HEK293T (cell line): Measurements from ENCODE around the gene LOXL4.

Experiments
- CTCF ChIA-PET: fragments of 350-600 bp; formaldehyde crosslinking; extraction: SDS; loops from one replicate; lab custom pipeline; 2021; ENCODE audit warnings: antibody characterized with exemption, inconsistent platforms; lab: Yijun Ruan, JAX
- POLR2A ChIA-PET: fragments of 350-600 bp; formaldehyde crosslinking; extraction: SDS; loops from one replicate; lab custom pipeline; 2020; ENCODE audit warnings: antibody characterized with exemption, inconsistent platforms; lab: Yijun Ruan, JAX
- DNase-seq: peaks from one replicate; pipeline ENCODE4 v3.0.0; 2012; ENCODE audit warnings: mixed read lengths; ENCODE audit errors: extremely low spot score
- ARNT ChIP-seq: fragments of 450-650 bp; IDR thresholded peaks from 2 replicates; pipeline ENCODE4 v1.6.1; 2017; ENCODE audit warnings: mild to moderate bottlenecking
- BHLHE40 ChIP-seq: fragments of 450-650 bp; IDR thresholded peaks from 2 replicates; pipeline ENCODE4 v1.6.1; 2016; ENCODE audit warnings: mild to moderate bottlenecking, moderate library complexity, borderline replicate concordance
- CTBP1 ChIP-seq: fragments of 450-650 bp; IDR thresholded peaks from 2 replicates; pipeline ENCODE4 v1.6.1; 2016; ENCODE audit warnings: borderline replicate concordance
- ELF4 ChIP-seq: fragments of 450-650 bp; IDR thresholded peaks from 2 replicates; pipeline ENCODE4 v1.6.1; 2017; ENCODE audit warnings: antibody characterized with exemption
- FOXA1 ChIP-seq: fragments of 450-650 bp; IDR thresholded peaks from 2 replicates; pipeline ENCODE4 v1.6.1; 2016; ENCODE audit warnings: mild to moderate bottlenecking
- FOXK2 ChIP-seq: fragments of 450-650 bp; IDR thresholded peaks from 2 replicates; pipeline ENCODE4 v1.6.1; 2016; ENCODE audit warnings: mild to moderate bottlenecking
- FOXM1 ChIP-seq: fragments of 450-650 bp; IDR thresholded peaks from 2 replicates; pipeline ENCODE4 v1.6.1; 2017; ENCODE audit warnings: mild to moderate bottlenecking, borderline replicate concordance
- HDGF ChIP-seq: fragments of 450-650 bp; IDR thresholded peaks from 2 replicates; pipeline ENCODE4 v1.6.1; 2017; ENCODE audit warnings: antibody characterized with exemption, borderline replicate concordance
- L3MBTL2 ChIP-seq: fragments of 450-650 bp; conservative IDR thresholded peaks from 2 replicates; pipeline ENCODE4 v1.6.1; 2016; ENCODE audit warnings: mild to moderate bottlenecking
- LEF1 ChIP-seq: fragments of 450-650 bp; IDR thresholded peaks from 2 replicates; pipeline ENCODE4 v1.6.1; 2017; ENCODE audit warnings: mild to moderate bottlenecking, borderline replicate concordance
- NFRKB ChIP-seq: fragments of 450-650 bp; IDR thresholded peaks from 2 replicates; pipeline ENCODE4 v1.6.1; 2016; ENCODE audit warnings: mild to moderate bottlenecking, moderate library complexity
- PKNOX1 ChIP-seq: fragments of 450-650 bp; IDR thresholded peaks from 2 replicates; pipeline ENCODE4 v1.6.1; 2016
- SP1 ChIP-seq: fragments of 450-650 bp; IDR thresholded peaks from 2 replicates; pipeline ENCODE4 v1.6.1; 2017
- SUZ12 ChIP-seq: fragments of 450-650 bp; IDR thresholded peaks from 2 replicates; pipeline ENCODE4 v1.6.1; 2016; ENCODE audit warnings: mild to moderate bottlenecking
- TARDBP ChIP-seq: fragments of 450-650 bp; IDR thresholded peaks from 2 replicates; pipeline ENCODE4 v1.6.1; 2016
- ZNF384 ChIP-seq: fragments of 450-650 bp; IDR thresholded peaks from 2 replicates; pipeline ENCODE4 v1.6.1; 2016

LOXL4 gene

DNA sequence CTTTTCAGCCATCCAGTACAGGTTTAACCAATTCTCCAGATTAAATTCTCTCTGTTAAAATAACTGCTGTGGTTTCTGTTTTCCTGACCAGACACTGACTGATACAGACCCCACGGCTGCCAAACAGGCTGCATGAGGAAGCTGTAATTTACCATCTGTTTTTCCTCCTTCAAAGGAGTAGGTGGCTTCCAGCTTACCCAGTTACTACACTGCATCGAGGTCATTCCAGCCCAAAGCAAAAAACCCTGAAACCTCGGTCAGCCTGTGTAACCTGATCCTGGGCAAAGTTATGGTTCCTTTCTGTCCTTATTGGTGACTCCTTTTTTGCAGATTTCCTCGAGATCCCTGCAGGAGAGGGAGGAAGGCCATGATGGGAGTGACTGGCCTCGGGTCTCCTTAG lies 27.9 kb upstream of the LOXL4 start:
- no peak for TF ChIP-seq HDGF
- TF ChIP-seq ZNF384 = no peak
- no peak for TF ChIP-seq ELF4
- no peak for TF ChIP-seq SUZ12
- no peak for TF ChIP-seq SP1
- no peak for DNase-seq
- ChIA-PET POLR2A (interaction anchor here (1.1 kb wide), 1 partner anchor 14 kb away, joined by 4 read pairs; no protein-coding TSS in a partner anchor), CTCF (interaction anchor here (1.3 kb wide), 1 partner anchor 10 kb away, joined by 4 read pairs; no protein-coding TSS in a partner anchor)

DNA sequence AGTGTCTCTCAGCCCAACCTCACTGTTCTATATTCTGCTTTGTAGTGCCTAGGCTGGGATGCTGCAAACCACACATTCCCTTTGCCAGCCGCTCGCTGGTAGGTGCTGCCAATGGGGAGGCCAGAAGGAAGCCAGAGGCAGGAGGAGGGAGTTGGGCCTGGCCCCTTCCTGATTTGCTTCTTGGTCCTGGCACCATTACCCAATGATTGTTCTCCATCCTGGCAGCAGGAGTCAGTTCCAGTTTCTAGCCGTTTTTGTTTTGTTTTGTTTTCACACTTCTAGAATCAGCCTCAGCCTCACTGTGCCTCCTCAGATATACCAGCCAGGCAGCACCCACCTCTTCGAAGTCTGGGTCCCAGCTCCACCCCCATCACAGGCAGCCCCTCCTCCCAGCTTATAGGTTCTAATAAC lies 27.4 kb upstream of the LOXL4 start:
- CTCF ChIA-PET = interaction anchor here (0.9 to 1.3 kb wide), 2 partner anchors 10 to 14 kb away, joined by 4 read pairs; no protein-coding TSS in a partner anchor
- TF ChIP-seq LEF1 (no peak), CTBP1 (no peak), SUZ12 (no peak), ZNF384 (no peak), FOXA1 (no peak), NFRKB (no peak), HDGF (no peak), ELF4 (no peak), TARDBP (no peak), FOXK2 (no peak), L3MBTL2 (no peak), PKNOX1 (no peak), FOXM1 (no peak), SP1 (no peak), BHLHE40 (no peak)
- no peak for DNase-seq
- POLR2A ChIA-PET = no interaction called here

GRCh38 chr10:98294270-98294627 lies 26.3 kb upstream of the LOXL4 start:
- ChIA-PET CTCF (interaction anchor here (0.9 kb wide), 1 partner anchor 15 kb away, joined by 4 read pairs; no protein-coding TSS in a partner anchor), POLR2A (no interaction called here)
- DNase-seq = no peak
- no peak for TF ChIP-seq BHLHE40

GRCh38 chr10:98293550-98294269 lies 25.7 kb upstream of the LOXL4 start:
- ChIA-PET CTCF (no interaction called here), POLR2A (no interaction called here)
- no peak for DNase-seq
- TF ChIP-seq PKNOX1 (no peak), FOXA1 (no peak), SP1 (no peak), BHLHE40 (no peak)

DNA sequence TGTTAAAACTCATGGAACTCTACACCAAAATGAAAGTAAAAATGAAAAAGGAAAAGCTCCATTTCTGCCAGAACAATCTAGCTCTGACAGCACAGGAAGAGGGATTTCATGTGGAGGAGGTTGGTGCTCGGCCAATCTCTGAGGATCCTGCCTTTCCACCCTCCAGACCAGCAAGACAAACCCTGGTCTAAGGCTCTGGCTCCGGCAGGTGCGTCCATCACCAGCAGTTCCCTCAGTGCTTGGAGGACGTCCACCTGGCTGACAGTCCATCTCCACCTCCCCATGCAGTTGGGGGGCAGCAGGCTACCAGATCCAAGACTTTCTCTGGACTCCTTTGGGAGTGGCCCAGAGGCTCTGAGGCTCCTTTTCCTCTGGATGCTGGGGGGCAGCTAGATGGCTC lies 25.0 kb upstream of the LOXL4 start:
- ChIA-PET CTCF (no interaction called here), POLR2A (no interaction called here)
- TF ChIP-seq SUZ12 (no peak), FOXA1 (no peak), ELF4 (no peak), BHLHE40 (no peak), NFRKB (no peak), LEF1 (no peak), L3MBTL2 (no peak), HDGF (no peak), PKNOX1 (no peak), TARDBP (no peak), FOXM1 (no peak), ARNT (no peak), CTBP1 (no peak), SP1 (no peak), FOXK2 (no peak), ZNF384 (no peak)
- no peak for DNase-seq

DNA sequence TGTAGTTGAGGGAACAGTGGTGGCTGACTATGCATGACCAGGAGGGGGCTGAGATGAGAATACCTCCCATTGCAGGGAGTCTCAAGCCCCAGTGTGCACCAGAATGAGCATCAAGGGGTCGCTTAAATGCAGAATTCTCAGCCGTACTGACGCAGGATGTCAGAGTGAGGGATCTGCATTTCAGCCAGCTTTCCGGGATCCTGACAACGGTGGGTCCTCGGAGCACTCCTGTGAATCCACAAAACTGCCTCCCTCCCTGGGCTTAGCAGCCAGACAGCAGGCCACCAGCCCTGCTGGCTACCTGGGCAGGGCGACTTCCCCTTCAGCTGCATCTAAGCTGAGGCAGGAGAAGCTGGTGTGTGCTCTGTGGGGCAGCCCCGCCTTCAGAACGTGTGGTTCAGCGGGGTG lies 21.8 kb upstream of the LOXL4 start:
- TF ChIP-seq NFRKB (no peak), ARNT (no peak), PKNOX1 (no peak), BHLHE40 (no peak), CTBP1 (no peak), FOXM1 (no peak), HDGF (no peak), ELF4 (no peak)
- no peak for DNase-seq
- ChIA-PET POLR2A (no interaction called here), CTCF (no interaction called here)
